Breast epithelium (tissue), 3 donors: ENCODE results near the gene NAT16.

Source experiments
- POLR2A ChIP-seq: fragments of 450-650 bp; IDR thresholded peaks from one replicate; pipeline ENCODE4 v1.6.1; 2016; ENCODE audit warnings: antibody characterized with exemption, mild to moderate bottlenecking, moderate library complexity
- POLR2AphosphoS5 ChIP-seq, 3 donors: sonication (generic); formaldehyde crosslinking; IDR thresholded peaks; one replicate each; pipeline ENCODE4 v1.6.1; 2017; ENCODE audit warnings: antibody characterized with exemption in 3 of 3
- TF ChIP-seq, protein P1 (sequence below), 3 donors: fragments of 450-650 bp; IDR thresholded peaks; one replicate each; pipeline ENCODE4 v1.5.1; 2016 to 2017; ENCODE audit warnings: antibody characterized with exemption in 3 of 3, mild to moderate bottlenecking in 3 of 3, moderate library complexity in 3 of 3

DNA sequence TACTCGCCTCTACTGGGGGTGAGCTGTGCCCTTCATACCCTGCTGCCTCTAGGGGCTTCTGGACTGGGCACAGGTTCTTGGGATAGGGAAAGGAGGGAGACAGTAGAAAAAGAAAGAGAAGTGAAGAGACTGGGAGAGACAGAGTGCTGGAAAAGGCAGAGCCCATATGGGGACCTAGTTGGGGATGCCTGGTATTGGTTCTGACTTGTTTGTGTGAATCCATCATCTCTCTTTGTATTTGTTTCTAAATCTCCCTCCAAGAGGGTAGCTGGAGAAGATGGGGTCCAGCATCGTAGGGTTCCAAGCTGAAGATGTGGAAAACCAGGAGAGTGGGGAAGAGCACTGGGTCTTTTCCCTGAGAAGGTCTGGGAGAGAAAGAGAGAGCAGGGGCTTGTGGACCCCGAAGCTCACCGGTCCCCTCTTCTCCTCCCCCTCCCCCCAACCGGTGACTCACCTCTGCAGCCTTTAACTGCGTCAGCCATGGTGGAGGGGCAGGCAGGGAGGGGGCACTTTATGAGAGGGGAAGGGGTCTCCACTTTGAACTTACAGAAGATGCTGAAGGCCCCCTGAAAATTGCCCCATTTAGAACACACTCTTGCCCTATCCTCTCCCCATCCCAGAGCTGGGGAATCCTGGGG, 11.6 kb downstream of the NAT16 start:
- TF ChIP-seq, protein P1, sequence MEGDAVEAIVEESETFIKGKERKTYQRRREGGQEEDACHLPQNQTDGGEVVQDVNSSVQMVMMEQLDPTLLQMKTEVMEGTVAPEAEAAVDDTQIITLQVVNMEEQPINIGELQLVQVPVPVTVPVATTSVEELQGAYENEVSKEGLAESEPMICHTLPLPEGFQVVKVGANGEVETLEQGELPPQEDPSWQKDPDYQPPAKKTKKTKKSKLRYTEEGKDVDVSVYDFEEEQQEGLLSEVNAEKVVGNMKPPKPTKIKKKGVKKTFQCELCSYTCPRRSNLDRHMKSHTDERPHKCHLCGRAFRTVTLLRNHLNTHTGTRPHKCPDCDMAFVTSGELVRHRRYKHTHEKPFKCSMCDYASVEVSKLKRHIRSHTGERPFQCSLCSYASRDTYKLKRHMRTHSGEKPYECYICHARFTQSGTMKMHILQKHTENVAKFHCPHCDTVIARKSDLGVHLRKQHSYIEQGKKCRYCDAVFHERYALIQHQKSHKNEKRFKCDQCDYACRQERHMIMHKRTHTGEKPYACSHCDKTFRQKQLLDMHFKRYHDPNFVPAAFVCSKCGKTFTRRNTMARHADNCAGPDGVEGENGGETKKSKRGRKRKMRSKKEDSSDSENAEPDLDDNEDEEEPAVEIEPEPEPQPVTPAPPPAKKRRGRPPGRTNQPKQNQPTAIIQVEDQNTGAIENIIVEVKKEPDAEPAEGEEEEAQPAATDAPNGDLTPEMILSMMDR (IDR thresholded peaks at IDR 0.05), result no peak
- TF ChIP-seq POLR2AphosphoS5 (IDR thresholded peaks at IDR 0.05), result no peak
- TF ChIP-seq POLR2A, result no peak
